GM21423 (cell line): Measurements from ENCODE around the gene ACSL1.
"Not testable (repeated sequence)": the region's sequence is repeated elsewhere in the genome, so short reads cannot be mapped to it uniquely, and the experiment has no call there.

Experiments used
- ATAC-seq: cut with Tn5 transposase; IDR thresholded peaks from one replicate; pipeline ENCODE4 v1.9.1; 2021; ENCODE audit warnings: mild to moderate bottlenecking, moderate library complexity; ENCODE audit not compliant: unreplicated experiment

Gene ACSL1

GRCh38 chr4:184844742-184845141, 19.0 kb upstream of the ACSL1 start:
- no peak for ATAC-seq

- no peak for ATAC-seq
Measured at GRCh38 chr4:184843984-184844554, 18.3 kb upstream of the ACSL1 start.

GRCh38 chr4:184839075-184839399, 13.3 kb upstream of the ACSL1 start:
- not testable (repeated sequence) for ATAC-seq

GRCh38 chr4:184838249-184839074, 12.7 kb upstream of the ACSL1 start:
- ATAC-seq: no peak

GRCh38 chr4:184836613-184837012, 10.8 kb upstream of the ACSL1 start:
- ATAC-seq: no peak

- ATAC-seq: no peak
Measured at GRCh38 chr4:184833046-184833838, 7.5 kb upstream of the ACSL1 start.

- no peak for ATAC-seq
Measured at GRCh38 chr4:184831153-184831552, 5.4 kb upstream of the ACSL1 start.

- peak; percentile 5 for ATAC-seq
Measured at GRCh38 chr4:184826691-184827270, 1.0 kb upstream of the ACSL1 start.

- peak; percentile 27 for ATAC-seq
Measured at GRCh38 chr4:184825141-184825895, 450 bp downstream of the ACSL1 start.

GRCh38 chr4:184824776-184825084, 1.0 kb downstream of the ACSL1 start:
- ATAC-seq: no peak

- no peak for ATAC-seq
Measured at GRCh38 chr4:184824081-184824775, 1.5 kb downstream of the ACSL1 start.

- no peak for ATAC-seq
Measured at GRCh38 chr4:184823014-184823413, 2.8 kb downstream of the ACSL1 start.

- ATAC-seq: no peak
Measured at GRCh38 chr4:184822356-184822755, 3.4 kb downstream of the ACSL1 start.

GRCh38 chr4:184821242-184821641, 4.5 kb downstream of the ACSL1 start:
- no peak for ATAC-seq

GRCh38 chr4:184819786-184820185, 6.0 kb downstream of the ACSL1 start:
- ATAC-seq: no peak

- peak; percentile 31 for ATAC-seq
Measured at GRCh38 chr4:184818216-184818564, 7.6 kb downstream of the ACSL1 start.

- no peak for ATAC-seq
Measured at GRCh38 chr4:184817494-184818215, 8.1 kb downstream of the ACSL1 start.

GRCh38 chr4:184816962-184817361, 8.8 kb downstream of the ACSL1 start:
- no peak for ATAC-seq

GRCh38 chr4:184815046-184815877, 10.5 kb downstream of the ACSL1 start:
- peak; percentile 69 for ATAC-seq
